Testis (tissue), 2 donors: ENCODE measurements around the gene OLFM1.

Experiments used
- CTCF ChIP-seq, 3 experiments: fragments of 450-650 bp in 2 of 3; fragments of 200-600 bp in 1 of 3; sonication (generic) in 1 of 3; IDR thresholded peaks; one replicate each; pipeline ENCODE4 v1.5.1; 2016 to 2019; ENCODE audit warnings: antibody characterized with exemption in 3 of 3, mild to moderate bottlenecking in 2 of 3, moderate library complexity in 1 of 3
- POLR2A ChIP-seq: fragments of 450-650 bp; IDR thresholded peaks from one replicate; pipeline ENCODE4 v1.6.1; 2017; ENCODE audit warnings: antibody characterized with exemption, mild to moderate bottlenecking, moderate library complexity

- TF ChIP-seq CTCF (IDR thresholded peaks at IDR 0.05) (no peak), POLR2A (no peak)
Measured at GRCh38 chr9:135055181-135055580, 32.3 kb upstream of the OLFM1 start.
